GM19395 (cell line): ENCODE measurements around the gene ITGB2.

Experiments used
- ATAC-seq: cut with Tn5 transposase; IDR thresholded peaks from one replicate; pipeline ENCODE4 v1.9.1; 2021; ENCODE audit warnings: mild to moderate bottlenecking, moderate library complexity; ENCODE audit not compliant: unreplicated experiment

ITGB2 gene

DNA sequence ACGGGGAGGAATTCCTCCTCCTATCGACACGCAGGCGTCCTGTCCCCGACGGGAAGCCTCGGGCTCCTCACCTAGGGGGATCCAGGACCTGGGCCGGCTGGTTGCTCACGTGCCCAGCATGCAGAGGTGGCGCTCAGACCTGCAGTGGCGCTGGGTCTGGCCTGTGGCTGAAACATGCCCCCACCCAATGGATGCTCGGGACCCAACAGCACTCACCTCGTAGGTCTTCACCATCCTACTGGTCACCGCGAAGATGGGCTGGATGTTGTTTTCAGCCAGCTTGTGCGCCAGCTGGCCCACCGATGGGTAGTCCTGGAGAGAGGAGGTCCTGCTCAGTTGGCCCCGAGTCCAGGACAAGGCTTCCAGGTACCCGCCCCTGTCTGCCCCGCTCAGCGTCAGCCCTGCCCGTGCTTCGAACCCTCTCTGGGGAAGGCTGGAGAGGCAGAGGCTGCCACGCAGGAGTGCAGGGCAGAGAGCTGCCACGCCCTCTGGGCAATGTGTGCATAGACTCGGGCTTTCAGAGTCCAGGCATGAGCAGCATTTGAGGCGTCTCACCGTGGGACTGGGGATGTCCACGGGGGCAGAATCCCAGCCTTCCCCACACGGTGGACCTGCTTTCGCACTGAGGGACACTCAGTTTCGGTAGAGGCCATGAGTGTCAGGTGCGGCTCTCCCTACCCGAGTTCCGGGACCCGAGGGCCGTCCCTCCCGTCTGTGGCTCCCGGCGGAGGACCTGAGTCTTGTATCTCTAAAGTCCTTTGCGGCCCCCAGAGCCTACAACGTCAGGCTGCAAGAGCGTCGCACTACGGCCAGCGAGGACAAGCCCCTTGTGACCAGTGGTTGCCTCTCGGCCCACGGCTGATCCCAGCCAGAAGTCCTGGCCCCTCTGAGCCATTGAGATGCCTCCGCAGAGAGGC, 21.6 kb downstream of the ITGB2 start:
- no peak for ATAC-seq

DNA sequence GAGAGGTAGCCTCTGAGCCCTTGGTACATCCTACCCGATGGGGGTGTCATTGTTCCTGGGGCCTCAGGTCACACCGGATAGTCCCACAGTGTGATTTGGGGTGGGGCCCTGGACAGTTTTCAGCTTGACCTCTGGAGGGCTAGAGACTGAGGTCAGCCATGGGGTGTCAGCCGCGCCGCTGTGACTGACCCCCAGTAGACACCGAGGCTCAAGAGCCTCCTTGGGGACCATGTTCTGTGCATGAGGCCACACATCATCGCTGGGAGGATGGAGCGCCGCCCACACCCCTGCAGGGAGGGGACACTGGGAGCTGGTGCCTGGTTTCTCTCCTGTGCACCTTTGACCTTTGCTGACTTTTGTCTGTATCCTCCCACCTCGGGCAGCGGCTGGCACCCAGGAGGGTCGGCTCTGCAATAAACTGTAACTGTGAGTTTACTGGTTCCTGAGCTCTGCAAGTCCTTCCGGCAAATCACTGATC, 22.6 kb downstream of the ITGB2 start:
- no peak for ATAC-seq

DNA sequence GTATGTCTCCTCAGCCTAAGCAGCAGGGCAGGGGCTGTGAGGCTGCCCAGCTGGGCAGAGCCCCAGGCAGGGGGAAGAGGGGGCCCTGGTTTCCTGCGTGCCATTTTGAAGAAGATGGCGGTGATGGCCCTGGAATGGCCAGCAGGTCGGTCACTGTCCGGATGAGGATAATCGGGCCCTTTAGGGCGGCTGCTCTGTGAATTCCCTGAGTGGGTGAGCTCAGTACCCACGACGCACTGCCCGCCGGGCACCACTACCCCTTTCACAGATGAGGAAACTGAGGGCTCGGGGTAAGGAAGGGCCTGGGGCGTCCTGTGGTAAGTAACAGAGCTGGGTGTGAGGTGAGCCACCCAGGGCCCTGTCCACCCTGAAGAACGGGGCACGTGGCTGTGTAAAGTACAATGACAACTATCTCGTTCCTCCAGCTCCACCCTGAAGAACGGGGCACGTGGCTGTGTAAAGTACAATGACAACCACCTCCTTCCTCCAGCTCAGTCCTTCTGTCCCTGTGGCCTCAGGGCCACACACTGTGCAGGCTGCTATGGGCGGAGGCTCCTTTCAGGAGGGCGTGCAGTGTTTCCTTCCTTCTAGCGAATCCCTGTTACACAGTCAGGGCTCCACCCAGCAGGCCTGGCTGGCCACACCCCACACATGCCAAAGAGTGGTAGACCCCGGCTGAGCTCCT, 23.2 kb downstream of the ITGB2 start:
- ATAC-seq = no peak

DNA sequence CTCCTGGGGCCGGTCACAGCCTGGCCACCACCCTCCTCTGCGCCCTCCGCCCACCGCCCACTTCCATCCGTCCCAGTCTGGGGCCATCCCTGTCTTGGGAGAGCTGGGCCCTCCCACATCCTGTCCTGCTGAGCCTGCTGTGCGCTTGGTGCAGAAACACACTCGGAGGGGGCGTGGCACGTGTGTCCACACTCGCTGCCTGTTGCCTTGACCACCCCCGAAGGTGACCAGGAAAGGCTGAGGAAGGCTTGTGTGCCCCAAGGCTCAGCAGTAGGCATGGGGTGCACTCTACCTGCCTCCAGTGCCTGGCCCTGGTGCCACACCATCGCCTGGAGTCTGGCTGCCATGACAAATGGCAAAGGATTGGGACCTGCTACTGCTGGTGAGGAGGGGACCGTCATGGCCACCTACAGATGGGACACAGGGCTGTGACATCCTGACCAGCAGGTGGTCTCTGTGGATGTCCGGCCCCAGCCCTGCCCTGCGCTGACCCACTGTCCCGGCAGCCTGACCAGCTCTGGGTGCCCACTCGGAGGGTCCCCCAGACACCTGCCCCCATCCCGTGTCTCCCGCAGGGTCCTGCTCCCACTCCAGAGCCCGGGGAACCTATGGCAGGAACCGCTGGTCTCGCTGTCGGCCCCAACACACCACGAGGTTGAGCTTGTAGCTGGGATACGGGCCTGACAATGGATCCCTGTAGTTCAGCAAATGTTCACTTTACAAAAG, 24.0 kb downstream of the ITGB2 start:
- ATAC-seq = no peak

DNA sequence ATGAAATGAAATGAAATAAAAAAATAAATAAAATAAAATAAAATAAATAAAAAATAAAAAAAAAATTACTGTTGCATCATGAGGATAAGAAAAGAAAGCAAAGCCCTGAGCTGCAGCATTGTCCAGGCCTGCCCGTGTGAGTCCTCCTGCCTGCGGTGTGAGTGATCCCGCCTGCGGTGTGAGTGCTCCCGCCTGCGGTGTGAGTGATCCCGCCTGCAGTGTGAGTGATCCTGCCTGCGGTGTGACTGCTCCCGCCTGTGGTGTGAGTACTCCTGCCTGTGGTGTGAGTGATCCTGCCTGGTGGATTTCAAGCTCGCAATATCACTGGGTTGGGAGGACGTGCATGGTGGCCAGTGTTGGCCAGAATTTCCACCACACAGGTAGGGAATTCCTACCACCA, 24.8 kb downstream of the ITGB2 start:
- no peak for ATAC-seq

DNA sequence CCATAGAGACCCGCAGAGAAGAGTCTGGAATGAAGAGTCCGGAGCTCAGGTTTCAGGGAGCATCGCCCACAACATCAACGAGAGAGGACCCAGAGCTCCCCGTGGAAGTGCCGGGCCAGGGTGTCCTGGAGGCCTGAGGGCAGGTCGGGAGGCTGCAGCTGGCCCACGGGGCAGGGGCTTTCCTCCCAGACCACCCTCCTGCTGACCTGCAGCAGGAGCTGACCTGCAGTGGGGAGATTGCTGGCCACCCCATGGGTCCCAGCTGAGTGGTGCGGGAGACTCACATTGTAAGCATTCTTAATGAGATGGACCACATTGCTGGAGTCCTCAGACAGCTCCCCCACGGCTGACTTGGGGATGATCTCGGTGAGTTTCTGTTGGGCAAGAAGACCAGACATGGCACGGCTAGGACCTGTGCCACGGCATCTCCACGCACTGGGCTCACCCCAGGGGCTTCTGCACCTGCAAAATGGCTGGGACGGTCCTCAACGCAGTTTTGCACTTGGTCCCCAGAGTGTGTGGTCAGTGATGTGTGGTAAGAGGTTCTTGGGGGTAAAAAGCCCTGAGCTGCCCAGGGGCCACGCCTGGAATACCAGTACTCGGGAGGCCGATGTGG, 25.9 kb downstream of the ITGB2 start:
- no peak for ATAC-seq

DNA sequence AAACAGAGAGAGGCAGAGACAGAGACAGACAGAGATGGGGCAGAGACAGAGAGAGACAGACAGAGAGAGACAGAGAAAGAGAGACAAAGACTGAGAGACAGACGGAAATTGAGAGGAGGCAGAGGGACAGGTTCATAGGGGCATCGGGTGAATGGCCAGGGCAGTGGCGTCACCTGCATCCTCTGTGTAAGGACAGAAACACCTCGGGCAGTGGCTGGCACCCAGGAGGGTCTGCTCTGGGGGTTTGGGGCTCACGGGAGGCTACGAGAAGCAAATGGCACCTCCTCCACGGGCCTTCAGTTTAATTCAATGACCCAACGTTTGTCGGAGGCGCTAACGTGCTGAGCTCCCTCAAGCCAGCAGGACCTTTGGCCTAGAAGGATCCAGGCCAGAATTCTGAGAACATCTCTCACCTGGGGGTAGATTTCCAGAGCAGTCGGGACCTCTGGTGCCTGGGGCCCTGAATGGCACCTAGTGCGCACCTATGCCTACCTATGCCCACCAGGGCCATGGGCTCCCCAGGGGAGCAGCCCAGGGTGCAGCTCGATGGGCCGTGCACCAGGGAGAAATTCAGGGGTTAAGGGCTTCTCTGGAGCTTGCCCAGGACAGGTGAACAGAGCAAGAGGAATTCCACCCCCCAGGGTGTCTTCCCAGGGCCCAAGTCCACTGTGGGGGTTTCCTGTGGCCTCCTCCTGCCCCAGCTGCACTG, 26.6 kb downstream of the ITGB2 start:
- ATAC-seq = no peak

DNA sequence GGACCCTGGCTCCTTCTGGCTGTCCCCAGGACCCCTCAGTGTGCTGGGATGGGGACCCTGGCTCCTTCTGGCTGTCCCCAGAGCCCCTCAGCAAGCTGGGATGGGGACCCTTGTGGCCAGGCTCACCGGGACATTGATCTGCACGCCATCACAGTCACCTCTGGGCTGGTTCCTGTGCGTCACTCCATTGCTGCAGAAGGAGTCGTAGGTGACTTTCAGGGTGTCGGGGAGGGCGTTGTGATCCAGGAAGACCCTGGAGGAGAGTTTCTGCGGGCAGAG, 27.5 kb downstream of the ITGB2 start:
- ATAC-seq = no peak

DNA sequence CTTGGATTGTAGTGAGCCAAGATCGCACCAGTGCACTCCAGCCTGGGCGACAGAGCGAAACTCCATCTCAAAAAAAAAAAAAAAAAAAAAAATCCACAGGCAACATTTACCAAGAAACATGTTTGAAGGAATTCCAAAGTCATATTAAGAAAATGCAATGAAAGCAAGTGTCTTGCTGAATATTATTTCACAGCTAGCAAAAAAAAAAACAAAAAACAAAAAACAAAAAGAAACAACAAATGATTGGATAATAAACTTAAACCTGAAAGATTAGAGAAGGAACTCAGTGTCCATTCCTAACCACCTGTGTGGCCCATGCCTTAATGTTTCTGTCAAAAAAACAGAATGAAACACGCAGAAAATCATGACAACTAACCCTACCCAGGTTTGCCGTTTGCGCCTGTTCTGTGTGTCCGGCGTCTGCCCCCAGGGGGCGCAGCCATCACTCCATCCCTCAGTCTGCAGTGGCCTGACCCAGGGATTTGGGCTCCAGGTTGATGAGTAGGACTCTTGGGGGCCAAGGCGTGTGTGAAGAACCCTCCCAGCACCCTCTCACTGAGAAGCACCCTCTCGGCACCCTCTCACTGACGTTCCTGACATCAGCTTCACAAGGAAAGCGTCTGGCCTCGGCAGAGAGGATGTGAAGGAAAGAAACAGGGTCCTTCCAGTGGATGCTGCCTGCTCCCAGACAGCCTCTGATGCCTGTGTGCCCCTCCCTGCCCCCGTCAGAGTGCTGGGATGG, 28.0 kb downstream of the ITGB2 start:
- ATAC-seq = no peak

DNA sequence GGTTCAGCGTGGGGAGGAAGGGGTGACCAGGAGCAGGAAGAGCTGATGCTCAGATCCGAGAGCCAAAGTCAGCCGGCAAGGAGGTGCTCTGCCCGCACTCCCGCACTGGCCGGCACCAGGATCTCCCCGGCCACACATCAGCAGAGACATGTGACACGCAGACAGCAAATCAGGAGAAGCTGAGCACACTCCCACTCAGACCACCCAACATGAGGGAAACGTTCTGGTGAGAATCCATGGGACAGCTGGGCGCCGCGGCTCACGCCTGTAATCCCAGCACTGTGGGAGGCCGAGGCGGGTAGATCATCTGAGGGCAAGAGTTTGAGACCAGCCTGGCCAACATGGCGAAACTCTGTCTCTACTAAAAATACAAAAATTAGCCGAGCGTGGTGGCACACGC, 28.6 kb downstream of the ITGB2 start:
- ATAC-seq = no peak

DNA sequence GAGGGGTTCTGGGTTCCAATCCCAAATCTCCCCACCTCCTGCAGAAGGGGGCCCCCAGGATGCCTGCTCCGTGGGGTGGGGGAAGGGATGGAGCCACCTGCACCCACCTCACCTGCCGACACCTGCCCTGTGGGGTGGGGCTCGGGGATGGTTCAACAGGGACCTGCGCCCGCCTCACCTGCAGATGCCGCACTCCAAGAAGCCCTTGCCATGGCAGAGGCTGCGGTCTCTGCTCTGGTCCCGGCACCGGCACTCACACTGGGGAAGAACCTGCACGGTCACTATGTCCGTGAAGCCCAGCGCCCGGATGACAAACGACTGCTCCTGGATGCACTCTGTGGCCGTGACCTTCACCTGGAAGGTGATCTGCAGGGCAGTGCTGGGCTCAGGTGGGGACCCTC, 29.1 kb downstream of the ITGB2 start:
- ATAC-seq = no peak

DNA sequence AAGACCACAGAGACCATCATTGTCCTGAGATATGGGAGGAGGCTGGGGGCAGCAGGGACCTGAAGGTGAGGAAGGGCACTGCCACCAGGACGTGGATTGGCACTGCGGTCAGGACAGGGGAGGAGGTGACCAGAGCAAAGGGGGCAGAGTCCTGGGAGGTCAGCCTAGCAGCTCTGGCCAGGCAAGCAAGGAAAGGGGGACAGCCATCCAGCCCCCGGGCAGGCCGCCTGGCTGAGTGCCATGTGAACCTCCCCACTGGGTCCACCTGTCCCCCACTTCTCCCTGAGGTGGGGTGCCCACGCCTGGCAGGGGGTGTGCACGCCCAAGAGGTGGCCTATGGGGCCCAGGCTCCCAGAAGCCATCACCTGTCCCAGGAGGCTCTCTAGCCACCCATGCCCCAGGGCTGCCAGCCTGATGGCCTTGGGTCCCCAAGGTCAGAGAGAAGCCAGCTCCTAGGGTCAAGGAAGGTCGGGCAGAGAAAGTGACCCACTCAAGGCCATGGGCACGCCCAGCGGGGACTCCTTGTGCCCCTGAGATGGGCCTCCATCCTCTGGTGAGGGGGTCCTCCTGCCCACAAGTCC, 29.6 kb downstream of the ITGB2 start:
- no peak for ATAC-seq

DNA sequence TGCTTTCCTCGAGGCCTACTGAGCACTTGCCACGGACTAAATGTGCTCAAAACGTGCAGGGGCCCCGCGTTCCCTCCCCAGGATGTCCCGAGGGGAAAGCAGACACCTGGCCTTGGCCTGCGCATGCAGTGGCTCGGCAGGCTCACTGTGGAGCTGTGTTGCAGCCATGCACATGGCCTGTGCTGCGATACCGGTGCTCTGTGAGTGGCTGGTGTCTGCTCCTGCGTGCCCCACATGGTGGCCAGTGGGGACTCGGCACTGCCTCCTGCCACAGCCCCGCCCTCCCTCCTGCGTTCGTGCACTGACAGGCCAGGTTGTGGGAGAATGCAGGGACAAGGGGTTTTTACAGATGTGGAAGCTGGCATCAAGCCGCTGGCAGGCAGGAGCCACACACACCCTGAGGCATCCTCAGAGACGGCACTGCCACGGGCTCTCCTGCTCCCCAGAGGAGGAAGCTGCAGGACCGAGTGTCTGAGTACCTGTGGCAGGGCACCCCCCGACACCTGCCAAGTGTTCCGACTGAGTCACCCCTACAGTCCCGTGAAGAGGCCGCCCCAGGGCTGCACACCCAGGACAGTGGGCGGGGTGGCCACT, 30.3 kb downstream of the ITGB2 start:
- ATAC-seq = no peak

DNA sequence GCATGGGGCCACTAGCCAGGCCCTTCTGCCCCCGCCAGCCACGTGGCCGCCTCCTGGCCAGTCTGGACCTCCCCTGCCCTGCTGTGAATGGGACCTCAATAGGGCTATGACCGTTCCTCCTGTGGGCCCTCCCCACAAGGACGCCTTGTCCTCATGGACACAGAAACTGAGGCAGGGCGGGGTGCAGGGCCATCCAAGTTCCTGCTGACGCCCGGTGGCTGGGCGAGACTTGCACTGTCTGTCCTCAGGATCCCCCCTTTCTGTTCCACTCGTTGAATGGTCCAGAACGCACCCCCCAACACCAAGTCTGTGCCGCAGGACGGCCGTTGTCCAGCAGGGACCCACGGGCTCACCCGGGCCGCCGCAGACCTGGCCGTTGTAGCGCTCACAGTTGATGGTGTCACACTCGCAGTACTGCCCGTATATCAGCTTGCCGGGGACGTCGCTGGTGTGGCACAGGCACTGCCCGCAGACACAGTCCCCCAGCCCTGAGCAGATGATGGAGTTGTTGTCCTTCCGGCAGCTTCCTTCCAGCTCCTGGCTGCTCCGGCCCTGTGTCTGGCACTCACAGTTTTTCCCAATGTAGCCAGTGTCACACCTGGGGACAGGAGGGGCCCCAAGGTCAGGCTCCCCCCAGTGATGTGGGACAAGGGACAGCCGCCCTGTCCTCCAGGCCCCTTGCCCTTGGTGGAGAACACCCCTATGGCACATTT, 30.9 kb downstream of the ITGB2 start:
- no peak for ATAC-seq

DNA sequence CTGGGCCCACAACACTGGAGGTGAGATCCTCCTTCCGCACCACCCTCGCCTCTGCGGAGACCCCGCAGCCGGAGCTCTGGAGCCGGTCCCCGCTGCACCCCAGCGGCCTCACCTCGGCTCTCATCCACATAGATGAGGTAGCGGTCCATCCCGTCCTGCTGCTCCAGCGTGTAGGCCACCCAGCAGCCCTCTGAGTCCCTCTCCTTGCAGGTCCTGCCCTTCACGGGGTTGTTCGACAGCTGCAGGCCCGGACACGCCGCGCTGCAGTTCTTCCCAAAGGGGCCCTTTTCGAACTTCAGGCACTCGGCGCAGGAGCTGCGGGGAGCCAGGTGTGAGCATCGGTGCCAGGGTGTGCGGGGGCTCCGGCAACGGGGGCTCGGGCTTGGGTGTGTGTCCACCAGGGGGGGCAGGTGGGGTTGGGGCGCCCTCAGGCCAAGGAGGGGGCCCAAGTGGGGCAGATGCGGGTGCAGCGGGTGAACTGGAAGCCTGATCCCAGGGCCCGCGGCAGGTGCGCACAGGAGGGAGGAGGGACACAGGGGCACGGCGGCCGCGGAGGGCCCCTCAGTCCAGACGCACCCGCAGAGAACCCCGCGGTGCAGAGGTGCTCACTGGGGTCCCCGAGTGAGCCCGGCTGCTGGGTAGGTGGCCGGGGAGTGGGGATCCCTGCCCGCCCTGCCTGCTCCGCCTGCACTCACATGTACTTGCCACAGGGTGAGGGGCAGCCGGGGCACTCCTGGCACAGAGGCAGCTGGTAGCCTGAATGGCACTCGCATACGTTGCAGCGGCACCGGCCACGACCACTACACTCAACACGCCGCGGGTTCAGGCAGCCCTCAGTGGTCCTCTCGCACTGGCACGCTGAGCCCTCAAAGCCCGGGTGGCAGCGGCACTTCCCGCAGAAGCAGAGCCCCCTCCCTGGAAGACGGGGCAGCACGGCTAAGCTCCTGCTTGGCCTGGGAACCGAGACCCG, 31.8 kb downstream of the ITGB2 start:
- ATAC-seq = no peak

DNA sequence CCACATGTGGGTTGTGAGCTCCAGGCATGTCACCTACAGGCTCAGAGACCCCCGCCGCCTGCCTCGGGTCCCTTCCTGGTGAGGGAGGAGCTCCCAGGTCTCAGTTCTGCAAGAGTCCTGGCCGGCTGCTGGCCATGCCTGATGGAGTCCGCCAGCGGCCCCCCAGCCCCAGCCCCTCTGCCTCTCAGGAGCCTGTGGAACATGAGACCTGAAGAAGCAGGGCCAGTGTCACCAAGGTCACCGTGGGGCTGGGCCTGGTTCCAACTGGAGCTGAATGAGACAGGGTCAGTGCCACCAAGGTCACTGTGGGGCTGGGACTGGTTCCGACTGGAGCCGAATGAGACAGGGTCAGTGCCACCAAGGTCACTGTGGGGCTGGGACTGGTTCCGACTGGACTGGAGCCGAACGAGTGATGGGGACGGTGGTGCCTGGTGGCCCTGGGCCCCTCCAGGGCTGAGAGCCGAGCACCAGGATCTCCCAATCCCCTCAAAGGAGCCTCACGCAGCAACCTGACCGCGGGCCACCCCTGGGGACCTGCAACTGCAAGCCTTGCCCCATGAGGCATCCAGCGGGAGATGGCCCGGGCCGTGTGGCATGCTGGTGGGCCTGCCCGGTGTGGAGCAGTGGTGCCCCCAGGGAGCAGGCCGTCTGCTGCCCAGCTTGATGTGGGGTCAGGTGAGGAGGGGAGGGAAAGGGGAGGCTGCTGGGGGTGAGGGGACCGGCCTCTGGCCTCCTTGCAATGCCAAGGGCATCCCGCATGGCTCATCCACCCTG, 32.7 kb downstream of the ITGB2 start:
- no peak for ATAC-seq
